PC-9 (cell line): Measurements from ENCODE around the gene MS4A15. TPM values are rescaled to one million over a fixed set of nuclear protein-coding genes. Genes with fewer than 3 reads are reported as not detected.
"Not testable (repeated sequence)": the region's sequence is repeated elsewhere in the genome, so short reads cannot be mapped to it uniquely, and the experiment has no call there.

Experiments
- BruUV-seq: library from RNA; stranded (reverse); fragments of 400-500 nt; replicated peaks from 2 replicates; lab custom pipeline; 2021; lab: Mats Ljungman, UMichigan
- CTCF ChIA-PET: fragments of 300-600 bp; sonication (Branson Sonifier 250); formaldehyde crosslinking; loops from one replicate; lab custom pipeline; 2022; ENCODE audit warnings: antibody characterized with exemption; lab: Charles Lee
- POLR2A ChIA-PET: fragments of 300-600 bp; sonication (Branson Sonifier 250); formaldehyde crosslinking; loops from one replicate; lab custom pipeline; 2022; ENCODE audit warnings: antibody characterized with exemption; ENCODE audit not compliant: unreplicated experiment; lab: Charles Lee
- DNase-seq, 2 experiments: peaks; one replicate each; pipeline versions ENCODE4 v3.0.0 to v3.0.0-alpha.2; 2015 to 2022; ENCODE audit warnings: mixed read lengths in 1 of 2
- H2AFZ ChIP-seq: fragments of 200-600 bp; sonication (generic); 2 replicates; pipeline ENCODE4 v1.8.1; 2017; ENCODE audit warnings: antibody characterized with exemption
- H3F3A ChIP-seq: fragments of 200-600 bp; sonication (generic); 2 replicates; pipeline ENCODE4 v1.8.1; 2017; ENCODE audit warnings: antibody characterized with exemption, mild to moderate bottlenecking, low read depth; ENCODE audit not compliant: insufficient read depth
- H3K27ac ChIP-seq: fragments of 200-600 bp; sonication (generic); 2 replicates; pipeline ENCODE4 v1.6.1; 2016; ENCODE audit warnings: mixed run types
- H3K27me3 ChIP-seq: fragments of 200-600 bp; sonication (generic); 2 replicates; pipeline ENCODE4 v1.6.1; 2016; ENCODE audit warnings: low read depth, mixed run types; ENCODE audit not compliant: insufficient read depth
- H3K36me3 ChIP-seq: fragments of 200-600 bp; sonication (generic); 2 replicates; pipeline ENCODE4 v1.6.1; 2016; ENCODE audit warnings: low read depth, mixed run types
- H3K4me1 ChIP-seq: fragments of 200-600 bp; sonication (generic); replicated peaks from 2 replicates; pipeline ENCODE4 v1.6.1; 2016; ENCODE audit warnings: mixed run types; ENCODE audit not compliant: insufficient read depth
- H3K4me2 ChIP-seq: fragments of 200-600 bp; sonication (generic); 2 replicates; pipeline ENCODE4 v1.6.1; 2017; ENCODE audit warnings: mixed run types
- H3K4me3 ChIP-seq: fragments of 200-600 bp; sonication (generic); 2 replicates; pipeline ENCODE4 v1.6.1; 2016; ENCODE audit warnings: mixed run types
- H3K79me2 ChIP-seq: fragments of 200-600 bp; sonication (generic); 2 replicates; pipeline ENCODE4 v1.6.1; 2017; ENCODE audit warnings: low read depth, mixed run types
- H3K9me2 ChIP-seq: fragments of 200-600 bp; sonication (generic); 2 replicates; pipeline ENCODE4 v1.8.1; 2017; ENCODE audit warnings: mild to moderate bottlenecking; ENCODE audit not compliant: insufficient read depth
- H3K9me3 ChIP-seq: fragments of 200-600 bp; sonication (generic); 2 replicates; pipeline ENCODE4 v1.8.1; 2016; ENCODE audit warnings: low read depth; ENCODE audit not compliant: insufficient read depth
- H4K20me1 ChIP-seq: fragments of 200-600 bp; sonication (generic); 2 replicates; pipeline ENCODE4 v1.8.1; 2017; ENCODE audit not compliant: insufficient read depth
- EZH2 ChIP-seq: fragments of 200-600 bp; sonication (generic); IDR thresholded peaks from 2 replicates; pipeline ENCODE4 v1.8.0; 2017; ENCODE audit warnings: antibody characterized with exemption, low read depth
- intact Hi-C: fragments of 100-400 bp; cut with micrococcal nuclease; formaldehyde crosslinking; loops from one replicate; pipeline ENCODE4 v1.10.0; 2022; ENCODE audit not compliant: unreplicated experiment
- total RNA-seq: library from RNA; stranded (reverse); gene quantifications from 2 replicates; pipeline ENCODE4 v1.2.3, GENCODE V29; 2021
- TF ChIP-seq, protein P1 (sequence below): fragments of 200-600 bp; sonication (generic); conservative IDR thresholded peaks from 2 replicates; pipeline ENCODE4 v1.6.1; 2017; ENCODE audit warnings: mixed run types, antibody characterized with exemption, mild to moderate bottlenecking, moderate library complexity

The MS4A15 gene
- total RNA-seq, 1 experiment from 2014 or later = not detected

DNA sequence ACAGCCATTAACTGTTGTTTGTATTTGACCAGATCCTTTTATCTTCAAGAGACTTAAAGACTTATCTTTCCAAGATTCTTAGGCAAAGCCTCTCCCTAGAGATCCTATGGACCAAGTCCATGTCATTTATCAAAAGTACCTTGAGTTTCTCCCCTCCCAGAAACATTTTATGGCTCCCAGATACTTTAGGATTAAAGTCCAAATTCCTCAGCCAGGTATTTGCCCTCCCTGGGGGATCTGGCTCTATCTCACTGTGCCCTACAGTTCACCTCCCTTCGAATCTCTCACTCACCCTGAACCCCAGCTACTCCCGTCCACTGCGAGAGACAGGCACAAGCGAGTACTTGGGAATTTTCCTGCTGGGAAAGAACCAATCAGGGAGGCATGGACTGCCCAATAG lies 45.4 kb upstream of the MS4A15 start:
- no peaks in the 10 kb centered on the region for H3K9me2 ChIP-seq
- H3K4me2 ChIP-seq = no peak overlapping the region
- TF ChIP-seq, protein P1, sequence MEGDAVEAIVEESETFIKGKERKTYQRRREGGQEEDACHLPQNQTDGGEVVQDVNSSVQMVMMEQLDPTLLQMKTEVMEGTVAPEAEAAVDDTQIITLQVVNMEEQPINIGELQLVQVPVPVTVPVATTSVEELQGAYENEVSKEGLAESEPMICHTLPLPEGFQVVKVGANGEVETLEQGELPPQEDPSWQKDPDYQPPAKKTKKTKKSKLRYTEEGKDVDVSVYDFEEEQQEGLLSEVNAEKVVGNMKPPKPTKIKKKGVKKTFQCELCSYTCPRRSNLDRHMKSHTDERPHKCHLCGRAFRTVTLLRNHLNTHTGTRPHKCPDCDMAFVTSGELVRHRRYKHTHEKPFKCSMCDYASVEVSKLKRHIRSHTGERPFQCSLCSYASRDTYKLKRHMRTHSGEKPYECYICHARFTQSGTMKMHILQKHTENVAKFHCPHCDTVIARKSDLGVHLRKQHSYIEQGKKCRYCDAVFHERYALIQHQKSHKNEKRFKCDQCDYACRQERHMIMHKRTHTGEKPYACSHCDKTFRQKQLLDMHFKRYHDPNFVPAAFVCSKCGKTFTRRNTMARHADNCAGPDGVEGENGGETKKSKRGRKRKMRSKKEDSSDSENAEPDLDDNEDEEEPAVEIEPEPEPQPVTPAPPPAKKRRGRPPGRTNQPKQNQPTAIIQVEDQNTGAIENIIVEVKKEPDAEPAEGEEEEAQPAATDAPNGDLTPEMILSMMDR = no peak
- TF ChIP-seq EZH2 = no peak
- H3K9me3 ChIP-seq = no peaks in the 10 kb centered on the region
- no peak overlapping the region for H3K4me3 ChIP-seq
- no peaks in the 10 kb centered on the region for H3K79me2 ChIP-seq
- CTCF ChIA-PET = no interaction called here
- H3K36me3 ChIP-seq = no peaks in the 10 kb centered on the region
- no peak overlapping the region for H3K27ac ChIP-seq
- BruUV-seq = no TSS peak
- H3K27me3 ChIP-seq = peaks cover 94% of the 10 kb centered on the region
- DNase-seq = no peak
- no peaks in the 10 kb centered on the region for H3K4me1 ChIP-seq
- H2AFZ ChIP-seq = no peak overlapping the region
- POLR2A ChIA-PET = no interaction called here
- intact Hi-C loops = no loop called here
- no peaks in the 10 kb centered on the region for H3F3A ChIP-seq
- H4K20me1 ChIP-seq = no peaks in the 10 kb centered on the region

GRCh38 chr11:60713423-60713822 lies 43.2 kb upstream of the MS4A15 start:
- POLR2A ChIA-PET, H3K4me3 ChIP-seq, H3F3A ChIP-seq, H3K27ac ChIP-seq, BruUV-seq, H3K4me1 ChIP-seq, H3K36me3 ChIP-seq, H2AFZ ChIP-seq, CTCF ChIA-PET, H3K4me2 ChIP-seq, DNase-seq, H3K9me3 ChIP-seq, H4K20me1 ChIP-seq, H3K79me2 ChIP-seq, H3K9me2 ChIP-seq, intact Hi-C loops: not testable (repeated sequence)
- H3K27me3 ChIP-seq = peaks cover 94% of the 10 kb centered on the region

GRCh38 chr11:60717956-60718355 lies 38.7 kb upstream of the MS4A15 start:
- no peaks in the 10 kb centered on the region for H4K20me1 ChIP-seq
- DNase-seq = no peak
- H3F3A ChIP-seq = no peaks in the 10 kb centered on the region
- no peak overlapping the region for H3K4me2 ChIP-seq
- POLR2A ChIA-PET = no interaction called here
- H3K4me3 ChIP-seq = no peak overlapping the region
- no peak overlapping the region for H2AFZ ChIP-seq
- intact Hi-C loops = no loop called here
- CTCF ChIA-PET = no interaction called here
- no peaks in the 10 kb centered on the region for H3K9me2 ChIP-seq
- no peak overlapping the region for H3K27ac ChIP-seq
- no peaks in the 10 kb centered on the region for H3K9me3 ChIP-seq
- TF ChIP-seq, protein P1 = no peak
- TF ChIP-seq EZH2 = no peak
- no TSS peak for BruUV-seq
- H3K36me3 ChIP-seq = no peaks in the 10 kb centered on the region
- no peaks in the 10 kb centered on the region for H3K79me2 ChIP-seq
- H3K4me1 ChIP-seq = no peaks in the 10 kb centered on the region
- H3K27me3 ChIP-seq = peaks cover 93% of the 10 kb centered on the region

- Histone ChIP-seq H3K9me2 (no peaks in the 10 kb centered on the region), H3K79me2 (no peaks in the 10 kb centered on the region), H3K4me1 (no peaks in the 10 kb centered on the region), H3K27ac (no peak overlapping the region), H3K4me3 (no peak overlapping the region), H3K9me3 (no peaks in the 10 kb centered on the region), H3F3A (no peaks in the 10 kb centered on the region), H3K36me3 (no peaks in the 10 kb centered on the region), H3K4me2 (no peak overlapping the region), H3K27me3 (peaks cover 93% of the 10 kb centered on the region), H4K20me1 (no peaks in the 10 kb centered on the region), H2AFZ (no peak overlapping the region)
- ChIA-PET CTCF (no interaction called here), POLR2A (no interaction called here)
- TF ChIP-seq, protein P1 = no peak
- TF ChIP-seq EZH2 = no peak
- DNase-seq = no peak
- BruUV-seq = no TSS peak
- intact Hi-C loops = no loop called here
Observed at GRCh38 chr11:60718524-60719316, 37.9 kb upstream of the MS4A15 start.
